GM21423 (cell line): ENCODE measurements around the gene LRRC27.
"Not testable (repeated sequence)": the region's sequence is repeated elsewhere in the genome, so short reads cannot be mapped to it uniquely, and the experiment has no call there.

Source experiments
- ATAC-seq: cut with Tn5 transposase; IDR thresholded peaks from one replicate; pipeline ENCODE4 v1.9.1; 2021; ENCODE audit warnings: mild to moderate bottlenecking, moderate library complexity; ENCODE audit not compliant: unreplicated experiment

Gene LRRC27

DNA sequence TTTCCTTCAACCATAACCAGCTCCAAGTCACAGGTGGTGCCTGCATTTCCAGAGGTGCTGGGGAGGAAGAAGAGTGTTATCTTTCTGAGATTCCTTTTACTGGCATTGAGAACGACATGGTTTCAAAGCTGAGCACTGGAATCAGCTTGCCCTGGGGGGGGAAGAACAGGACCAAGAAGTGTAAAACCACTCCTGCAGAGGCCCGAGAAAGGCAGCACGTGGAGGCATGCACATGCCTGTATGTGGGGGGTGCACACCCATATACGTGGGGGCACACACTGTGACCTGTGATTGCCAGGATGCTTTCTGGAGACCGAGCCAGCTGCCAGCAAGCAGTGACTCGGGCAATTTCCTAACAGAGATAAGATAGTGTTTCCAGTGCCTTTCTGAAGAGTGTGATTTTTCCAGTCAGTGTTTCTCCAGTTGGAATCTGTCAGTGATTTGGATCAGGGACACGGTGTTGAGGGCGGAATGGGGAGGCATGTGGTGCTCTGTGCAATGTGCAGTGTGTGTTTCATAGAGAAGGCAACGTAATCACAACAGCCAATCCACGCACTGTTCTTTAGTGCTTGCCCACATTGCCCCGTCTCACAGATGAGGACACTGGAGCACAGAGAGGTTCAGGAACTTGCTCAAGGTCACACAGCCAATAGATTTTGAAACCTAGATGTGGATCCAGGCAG, 4.2 kb downstream of the LRRC27 start:
- no peak for ATAC-seq

DNA sequence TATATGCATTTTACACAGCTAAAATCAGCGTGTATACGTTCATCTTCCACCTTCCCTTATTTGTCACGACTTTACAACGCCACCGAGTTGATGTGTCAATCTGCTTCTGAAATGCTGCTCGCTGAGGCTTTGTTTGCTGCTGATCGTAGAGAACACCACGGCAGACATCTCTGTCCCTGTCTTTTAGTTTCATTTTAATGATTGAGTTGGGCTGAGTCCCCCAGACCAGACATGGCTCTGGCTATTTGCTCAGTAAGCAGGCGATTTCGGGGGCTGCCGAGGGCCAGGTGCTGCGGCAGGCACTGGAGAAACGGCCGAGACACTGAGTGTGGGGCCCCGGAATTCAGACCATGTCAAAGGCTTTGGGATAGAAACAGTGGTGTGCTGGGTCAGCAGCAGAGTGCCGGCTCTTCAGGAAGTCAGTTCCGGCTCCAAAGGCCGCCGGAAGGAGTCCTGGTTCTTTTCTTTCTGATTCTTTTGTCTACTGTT, 5.0 kb downstream of the LRRC27 start:
- ATAC-seq: no peak

DNA sequence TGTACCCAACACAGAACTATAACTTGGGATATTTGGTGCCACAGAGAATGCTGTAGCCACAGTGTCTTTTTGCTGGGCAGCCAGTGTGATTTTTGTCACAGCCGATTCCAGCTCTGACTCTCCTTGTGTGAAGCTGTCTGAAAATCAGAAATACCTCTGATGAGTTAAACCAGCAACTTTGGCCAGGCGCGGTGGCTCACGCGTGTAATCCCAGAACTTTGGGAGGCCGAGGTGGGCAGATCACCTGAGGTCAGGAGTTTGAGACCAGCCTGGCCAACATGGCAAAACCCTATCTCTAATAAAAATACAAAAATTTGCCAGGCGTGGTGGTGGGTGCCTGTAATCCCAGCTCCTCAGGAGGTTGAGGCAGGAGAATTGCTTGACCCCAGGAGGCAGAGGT, 5.9 kb downstream of the LRRC27 start:
- ATAC-seq: not testable (repeated sequence)

DNA sequence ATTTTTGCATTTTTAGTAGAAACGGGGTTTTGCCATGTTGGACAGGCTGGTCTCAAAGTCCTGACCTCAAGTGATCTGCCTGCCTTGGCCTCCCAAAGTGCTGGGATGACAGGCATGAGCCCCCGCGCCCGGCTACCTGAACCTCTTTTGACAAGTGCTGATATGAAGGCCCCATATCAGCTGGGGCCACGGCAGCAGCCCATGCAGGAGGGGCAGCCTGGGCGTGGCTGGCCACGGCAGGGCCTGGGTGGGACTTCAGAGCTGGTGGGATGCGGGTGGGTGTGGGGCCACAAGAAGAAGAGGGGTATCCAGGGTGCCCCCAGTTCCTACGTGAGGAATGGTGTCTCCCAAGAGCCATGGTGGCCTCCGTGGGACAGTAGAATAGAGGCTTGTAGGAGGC, 6.9 kb downstream of the LRRC27 start:
- ATAC-seq: no peak

DNA sequence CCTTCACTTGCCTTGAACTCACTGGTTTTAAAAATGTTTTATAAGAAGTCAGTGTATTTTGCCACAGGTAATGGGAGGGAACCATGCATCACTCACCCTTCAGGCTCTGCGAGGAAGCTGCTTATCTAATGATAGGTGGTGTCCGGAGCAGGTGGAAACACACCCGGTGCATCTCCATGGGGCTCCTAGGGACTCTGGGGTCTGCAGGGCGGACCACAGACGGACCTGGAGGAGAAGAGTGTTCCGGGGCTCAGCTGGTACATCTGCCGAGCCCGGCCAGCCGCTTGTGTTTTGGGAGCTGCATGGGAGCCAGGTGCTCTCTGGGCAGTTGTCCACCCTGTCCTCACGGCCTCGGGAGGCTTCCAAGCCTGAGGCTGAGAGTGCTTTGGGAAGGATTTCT, 7.3 kb downstream of the LRRC27 start:
- no peak for ATAC-seq

DNA sequence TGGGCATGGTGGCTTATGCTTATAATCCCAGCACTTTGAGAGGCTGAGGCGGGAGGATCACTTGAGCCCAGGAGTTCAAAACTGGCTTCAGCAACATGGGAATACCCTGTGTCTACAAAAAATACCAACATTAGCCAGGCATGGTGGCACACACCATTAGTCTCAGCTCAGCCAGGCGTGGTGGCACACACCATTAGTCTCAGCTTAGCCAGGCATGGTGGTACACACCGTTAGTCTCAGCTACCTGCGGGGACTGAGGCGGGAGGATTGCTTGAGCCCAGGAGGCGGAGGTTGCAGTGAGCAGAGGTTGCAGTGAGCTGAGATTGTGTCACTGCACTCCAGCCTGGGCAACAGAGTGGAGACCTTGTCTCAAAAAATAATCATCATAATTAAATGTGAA, 9.0 kb downstream of the LRRC27 start:
- no peak for ATAC-seq

DNA sequence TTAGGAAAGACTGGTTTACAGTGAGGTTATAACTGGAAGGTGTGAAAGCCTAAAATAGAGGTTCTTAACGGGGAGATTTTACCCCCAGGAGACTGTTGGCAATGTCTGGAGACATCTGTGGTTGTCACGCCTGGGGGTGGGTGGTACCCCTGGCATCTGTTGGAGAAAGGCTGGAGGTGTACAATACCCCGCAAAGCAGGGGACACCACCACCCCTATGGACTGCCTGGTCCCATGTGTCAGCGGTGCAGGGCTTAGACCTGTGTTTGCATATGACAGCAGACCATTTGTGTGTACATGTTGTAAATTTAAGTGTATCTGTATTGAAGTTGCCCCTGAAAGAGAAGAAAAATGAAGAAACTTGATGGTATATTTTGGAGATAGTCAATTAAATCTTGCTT, 9.8 kb downstream of the LRRC27 start:
- ATAC-seq: no peak

DNA sequence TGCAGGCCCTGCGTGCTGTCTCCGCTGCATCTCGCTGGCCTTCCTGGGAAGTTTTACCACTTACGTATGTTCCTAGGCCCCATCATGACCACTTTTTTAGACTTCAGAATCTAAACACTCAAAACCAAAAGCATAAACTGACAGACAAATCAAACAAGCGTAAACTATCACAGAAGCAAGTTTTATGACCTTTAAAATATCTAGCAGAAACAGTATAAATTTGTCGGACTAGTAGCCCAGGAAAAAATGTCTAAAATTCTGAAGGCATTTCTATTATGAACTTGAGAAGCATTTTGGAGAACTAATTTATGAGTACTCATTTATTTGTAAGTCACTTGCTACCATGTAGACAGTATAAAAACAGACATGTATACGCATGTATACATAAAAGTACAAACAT, 10.6 kb downstream of the LRRC27 start:
- ATAC-seq: no peak

DNA sequence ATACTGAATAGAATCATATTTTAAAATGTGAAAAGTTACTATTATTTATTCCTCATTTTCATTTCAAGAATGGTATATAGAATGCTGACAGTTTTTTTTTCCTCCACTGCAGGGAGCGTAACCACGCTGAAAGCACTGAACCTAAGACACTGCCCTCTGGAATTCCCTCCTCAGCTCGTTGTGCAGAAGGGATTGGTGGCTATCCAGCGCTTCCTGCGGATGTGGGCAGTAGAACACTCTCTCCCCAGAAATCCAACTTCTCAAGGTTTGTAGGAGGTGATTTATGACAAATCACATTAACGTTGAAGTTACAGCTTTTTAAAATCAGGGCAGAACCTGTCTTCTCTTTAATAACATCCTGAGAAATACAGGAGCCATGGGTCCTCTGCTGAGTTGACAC, 12.4 kb downstream of the LRRC27 start:
- no peak for ATAC-seq

DNA sequence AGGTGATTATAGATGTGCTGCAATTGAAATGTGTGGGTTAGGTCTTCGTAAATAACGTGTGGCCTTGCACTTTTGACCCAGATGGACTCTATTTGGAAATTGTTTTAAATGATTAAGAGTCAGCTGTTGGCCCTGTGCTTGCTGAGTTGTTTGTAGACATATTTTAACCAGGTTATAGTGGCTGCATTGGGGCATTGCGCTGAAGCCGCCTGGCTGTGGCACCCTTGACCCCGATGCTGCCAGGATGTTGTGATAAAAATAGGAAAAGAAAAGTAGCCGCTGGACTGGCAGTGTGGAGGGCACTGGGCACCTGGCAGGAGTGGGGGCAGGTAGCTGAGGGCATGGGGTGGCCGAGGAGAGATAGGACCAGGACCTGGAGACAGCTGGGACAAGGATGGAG, 13.4 kb downstream of the LRRC27 start:
- no peak for ATAC-seq

DNA sequence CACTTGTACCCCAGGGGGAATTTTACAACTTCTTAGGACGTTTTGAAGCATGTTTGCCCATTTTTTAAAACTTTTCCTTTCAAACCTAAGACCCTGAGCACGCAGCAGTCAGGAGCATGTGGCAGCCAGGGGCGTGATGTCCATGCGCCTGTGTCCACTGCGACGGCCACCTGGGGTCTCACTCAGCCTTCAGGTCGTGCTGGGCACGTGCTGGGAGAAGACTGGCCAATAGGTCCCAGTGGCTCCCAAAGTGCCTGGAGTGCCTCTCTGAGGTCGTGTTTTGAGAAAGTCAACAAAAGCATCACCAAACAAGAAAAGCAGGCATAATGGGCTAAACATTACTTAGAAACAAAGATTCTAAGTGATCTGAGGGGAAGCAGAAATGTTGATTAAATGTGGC, 14.8 kb downstream of the LRRC27 start:
- ATAC-seq: no peak

DNA sequence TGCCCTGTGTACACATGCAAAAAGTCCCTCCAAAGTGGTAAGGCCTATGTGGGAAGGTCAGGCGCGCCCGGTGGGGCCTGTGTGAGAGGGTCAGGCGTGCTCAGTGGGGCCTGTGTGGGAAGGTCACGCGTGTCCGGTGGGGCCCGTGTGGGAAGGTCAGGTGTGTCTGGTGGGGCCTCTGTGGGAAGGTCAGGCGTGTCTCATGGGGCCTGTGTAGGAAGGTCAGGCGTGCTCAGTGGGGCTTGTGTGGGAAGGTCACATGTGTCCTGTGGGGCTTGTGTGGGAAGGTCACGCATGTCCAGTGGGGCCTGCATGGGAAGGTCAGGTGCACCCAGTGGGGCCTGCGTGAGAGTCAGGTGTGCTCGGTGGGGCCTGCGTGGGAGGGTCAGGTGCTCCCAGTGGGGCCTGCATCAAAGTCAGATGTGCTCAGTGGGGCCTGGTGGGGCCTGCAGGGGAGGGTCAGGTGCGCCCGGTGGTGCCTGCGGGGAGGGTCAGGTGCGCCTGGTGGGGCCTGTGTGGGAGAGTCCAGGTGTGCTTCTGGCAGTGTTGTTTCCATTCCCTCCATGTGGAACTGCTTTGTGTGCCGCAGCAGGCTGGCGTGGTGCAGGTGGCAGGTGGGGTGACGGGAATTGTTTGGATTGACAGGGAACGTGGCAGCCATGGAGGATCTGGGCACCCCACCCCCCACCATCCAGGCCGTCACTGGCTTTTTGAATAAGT, 15.4 kb downstream of the LRRC27 start:
- no peak for ATAC-seq

DNA sequence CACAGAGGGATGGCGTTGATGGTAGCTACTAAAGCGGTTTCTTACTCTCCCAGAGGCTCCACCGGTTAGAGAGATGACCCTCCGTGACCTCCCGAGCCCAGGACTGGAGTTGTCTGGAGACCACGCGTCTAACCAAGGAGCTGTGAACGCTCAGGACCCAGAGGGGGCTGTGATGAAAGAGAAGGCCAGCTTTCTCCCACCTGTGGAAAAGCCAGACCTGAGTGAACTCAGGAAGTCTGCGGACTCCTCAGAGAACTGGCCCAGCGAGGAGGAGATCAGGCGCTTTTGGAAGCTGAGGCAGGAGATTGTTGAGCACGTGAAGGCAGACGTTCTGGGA, 15.9 kb downstream of the LRRC27 start:
- ATAC-seq: no peak

DNA sequence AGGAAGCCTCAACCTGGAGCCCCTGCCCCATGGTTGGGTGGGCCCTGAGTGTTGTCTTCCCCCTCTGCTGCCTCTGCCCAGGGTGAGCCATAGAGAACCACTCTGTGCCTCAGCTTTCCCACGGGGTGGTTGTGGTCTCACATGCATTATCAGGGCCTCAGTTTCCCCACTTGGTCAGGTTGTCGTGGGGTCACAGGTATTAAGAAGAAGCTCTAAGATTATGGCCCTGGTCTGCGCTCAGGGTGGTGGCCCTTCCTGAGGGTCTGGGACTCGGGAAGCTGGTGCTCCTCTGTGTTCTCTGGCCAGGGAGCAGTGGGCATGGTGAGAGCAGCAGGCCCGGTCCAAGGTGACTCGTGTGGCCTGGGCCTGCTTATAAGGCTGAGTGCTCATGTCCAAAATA, 17.8 kb downstream of the LRRC27 start:
- no peak for ATAC-seq

DNA sequence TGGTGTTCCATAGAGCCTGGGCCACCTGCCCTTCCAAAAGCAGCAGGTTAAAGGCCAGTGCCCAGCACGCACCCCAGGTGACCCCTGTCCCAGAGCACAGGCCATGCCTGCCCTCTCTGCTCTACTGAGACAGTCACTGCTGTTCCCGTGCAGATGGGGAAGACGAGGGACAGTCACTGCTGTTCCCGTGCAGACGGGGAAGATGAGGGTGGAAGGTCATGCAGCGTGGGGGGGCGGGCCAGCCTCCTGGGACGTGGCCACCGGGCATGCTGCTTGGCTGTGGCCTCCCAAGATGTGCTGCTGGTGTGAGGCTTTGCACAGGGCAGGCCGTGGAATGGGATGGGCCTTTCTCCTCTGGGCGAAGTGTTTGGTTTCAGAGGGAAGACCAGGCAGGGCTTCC, 18.4 kb downstream of the LRRC27 start:
- ATAC-seq: no peak

DNA sequence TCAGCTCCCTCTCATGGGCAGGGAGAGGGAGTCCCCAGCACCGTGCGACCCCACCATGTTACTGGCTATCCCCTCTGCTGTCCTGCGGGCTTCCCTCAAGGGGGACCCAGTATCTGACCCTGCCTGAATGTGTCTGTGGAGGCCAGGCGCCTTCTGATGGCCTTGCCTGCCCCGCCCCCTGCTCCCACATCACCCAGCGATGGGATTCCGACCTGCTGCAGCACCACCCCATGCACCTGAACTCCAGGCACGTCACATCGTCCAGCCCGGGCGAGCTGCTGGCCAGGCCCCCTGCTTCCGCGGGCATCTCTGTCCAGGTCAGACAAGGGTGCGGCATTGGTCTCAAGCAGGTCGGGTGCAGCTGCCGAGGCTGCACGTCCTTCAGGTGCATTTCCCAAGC, 19.0 kb downstream of the LRRC27 start:
- ATAC-seq: no peak

DNA sequence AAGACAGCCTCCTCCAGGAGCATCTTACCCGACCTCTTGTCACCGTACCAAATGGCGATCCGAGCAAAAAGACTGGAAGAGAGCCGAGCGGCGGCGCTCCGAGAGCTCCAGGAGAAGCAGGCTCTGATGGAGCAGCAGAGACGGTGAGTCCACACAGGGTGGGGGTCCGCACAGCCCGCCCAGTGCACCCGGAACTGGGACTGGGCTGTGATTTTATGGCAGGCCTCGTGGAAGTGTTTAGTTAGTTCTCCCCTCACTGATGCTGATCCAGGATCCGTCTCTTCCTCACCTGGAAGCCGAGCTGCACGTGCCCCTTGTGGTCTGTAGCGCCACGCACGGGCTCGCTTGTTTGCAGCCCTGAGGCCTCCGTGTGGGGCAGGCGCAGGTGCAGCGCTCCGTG, 19.6 kb downstream of the LRRC27 start:
- no peak for ATAC-seq

DNA sequence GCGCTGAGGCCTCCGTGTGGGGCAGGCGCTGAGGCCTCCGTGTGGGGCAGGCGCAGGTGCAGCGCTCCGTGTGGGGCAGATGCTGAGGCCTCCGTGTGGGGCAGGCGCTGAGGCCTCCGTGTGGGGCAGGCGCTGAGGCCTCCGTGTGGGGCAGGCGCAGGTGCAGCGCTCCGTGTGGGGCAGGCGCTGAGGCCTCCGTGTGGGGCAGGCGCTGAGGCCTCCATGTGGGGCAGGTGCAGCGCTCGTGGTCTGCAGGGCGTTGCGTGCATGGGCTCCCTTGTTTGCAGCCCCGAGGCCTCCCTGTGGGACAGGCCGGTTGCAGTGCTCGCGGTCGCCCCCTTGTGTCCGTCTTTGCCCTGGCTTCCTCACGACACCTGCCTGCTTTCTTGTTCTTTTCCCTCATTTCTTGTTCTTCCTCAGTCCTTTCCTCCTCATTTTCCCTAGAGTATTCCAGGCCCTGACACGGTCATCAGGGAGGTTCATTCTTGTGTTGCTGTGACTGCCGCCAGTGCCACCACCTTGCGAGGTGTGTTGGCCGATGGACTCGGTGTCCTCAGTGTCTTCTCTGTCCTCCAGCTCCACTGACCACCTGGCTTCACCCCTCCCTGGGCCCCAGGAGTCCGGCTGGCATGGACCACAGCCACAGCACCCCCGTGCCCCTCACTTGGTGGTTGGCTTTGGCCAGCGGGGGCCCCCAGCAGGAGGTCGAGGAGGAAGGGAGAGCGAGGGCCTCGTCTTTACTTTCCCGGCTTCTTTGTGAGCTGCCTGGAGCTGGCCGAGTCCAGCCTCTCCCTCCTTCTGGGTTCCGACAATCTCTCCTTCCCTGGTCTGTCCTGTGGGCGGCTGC, 20.7 kb downstream of the LRRC27 start:
- ATAC-seq: not testable (repeated sequence)

DNA sequence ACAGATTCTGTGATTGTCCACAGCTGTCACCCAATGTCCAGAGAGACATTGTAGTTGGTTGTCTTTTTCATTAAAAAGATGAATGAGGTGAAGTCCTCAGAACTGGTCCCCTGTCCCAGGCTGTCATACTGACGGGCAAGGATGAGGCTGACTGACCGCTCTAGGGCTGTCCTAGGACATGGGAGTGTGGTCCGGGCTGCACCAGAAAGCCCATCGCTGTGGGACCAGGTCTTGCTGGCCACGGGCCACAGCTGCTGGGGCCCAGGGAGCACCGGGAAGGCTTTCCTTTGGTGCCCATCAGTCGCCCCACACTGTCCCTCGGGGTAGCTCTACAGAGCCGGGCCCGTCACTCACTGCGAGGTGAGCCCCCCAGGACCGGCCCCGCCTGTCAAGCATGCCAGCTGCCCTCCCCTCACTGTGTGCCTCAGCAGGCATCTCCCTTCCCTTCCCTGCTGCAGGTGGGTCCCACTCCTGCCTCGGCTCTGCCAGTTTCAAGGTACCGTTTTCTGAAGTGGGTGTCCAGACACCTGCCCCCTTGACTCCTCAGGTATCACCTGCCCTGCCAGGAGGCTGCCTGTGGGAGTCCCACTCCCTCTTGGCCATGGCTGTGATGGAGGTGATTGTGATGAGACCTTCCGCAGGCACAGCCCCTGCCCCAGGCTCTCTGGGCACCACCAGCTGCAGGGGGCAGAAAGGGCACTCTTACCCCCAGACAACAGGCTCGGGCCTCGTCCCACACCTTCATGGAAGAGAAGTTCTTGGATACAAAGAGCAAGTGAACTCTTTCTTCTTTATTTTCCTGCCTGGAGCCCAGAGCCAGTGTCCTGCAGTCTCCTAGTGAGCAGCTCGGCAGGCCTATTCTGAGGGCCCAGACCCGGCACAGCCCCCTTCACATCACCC, 21.7 kb downstream of the LRRC27 start:
- ATAC-seq: no peak

DNA sequence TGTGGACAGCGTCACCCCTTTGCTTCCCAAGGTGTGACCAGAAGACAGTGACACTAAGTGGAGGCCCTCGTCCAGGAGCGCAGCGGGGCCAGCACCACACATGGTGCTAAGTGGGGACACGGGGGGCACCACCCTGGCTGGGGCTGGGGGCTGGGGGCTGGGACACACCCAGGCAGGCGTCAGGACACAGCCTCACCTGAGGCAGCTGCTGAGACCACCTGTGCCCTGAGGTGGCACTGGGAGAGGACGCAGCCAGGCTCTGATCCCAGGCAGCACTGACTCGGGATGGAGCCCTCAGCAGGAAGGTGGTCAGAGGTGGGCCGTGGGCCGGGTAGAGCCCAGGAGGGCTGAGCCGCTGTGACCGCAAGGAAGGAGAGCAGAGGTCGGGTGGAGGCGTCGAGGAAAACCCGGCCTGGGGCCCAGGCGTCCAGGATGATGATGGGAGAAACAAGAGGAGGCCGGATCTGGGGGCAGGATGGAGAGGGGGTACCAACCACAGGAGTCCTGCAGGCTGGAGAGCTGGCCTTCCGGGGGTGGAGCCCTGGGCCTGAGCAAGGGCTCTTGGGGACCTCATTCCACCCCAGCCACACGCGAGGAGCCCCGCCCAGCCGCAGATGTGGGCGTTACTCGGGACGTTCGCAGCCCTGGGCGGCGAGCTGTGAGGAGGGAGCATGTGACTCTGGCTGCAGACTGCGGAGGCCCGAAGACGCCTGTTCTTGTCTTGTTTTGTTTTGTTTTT, 22.5 kb downstream of the LRRC27 start:
- ATAC-seq: no peak
